Astrocyte (in vitro differentiated cells and primary cell): Measurements from ENCODE around the gene DSG3. TPM values are rescaled to one million over a fixed set of nuclear protein-coding genes. Genes with fewer than 3 reads are reported as not detected.

Experiments used
- DNase-seq: peaks from one replicate; pipeline ENCODE4 v3.0.0-alpha.2; 2010; ENCODE audit warnings: low read depth
- FAIRE-seq: peaks from 2 replicates; lab custom pipeline; 2011; peaks lifted over from hg19 to GRCh38; lab: Jason Lieb, UNC
- H2AFZ ChIP-seq: 2 replicates; pipeline ENCODE4 v1.6.0; 2012; ENCODE audit warnings: low read depth, low read length, inconsistent platforms
- H3K27ac ChIP-seq: 2 replicates; pipeline ENCODE4 v1.5.1; 2011; ENCODE audit warnings: low read depth, low read length, inconsistent platforms
- H3K27me3 ChIP-seq: 2 replicates; pipeline ENCODE4 v1.6.0; 2011; ENCODE audit warnings: low read length, inconsistent platforms; ENCODE audit not compliant: insufficient read depth
- H3K36me3 ChIP-seq: 2 replicates; pipeline ENCODE4 v1.5.1; 2011; ENCODE audit warnings: low read length, inconsistent platforms; ENCODE audit not compliant: insufficient read depth
- H3K4me1 ChIP-seq: 2 replicates; pipeline ENCODE4 v1.5.1; 2011; ENCODE audit warnings: low read length, inconsistent platforms; ENCODE audit not compliant: insufficient read depth
- H3K4me2 ChIP-seq: 2 replicates; pipeline ENCODE4 v1.6.0; 2012; ENCODE audit warnings: low read length, inconsistent platforms
- H3K4me3 ChIP-seq: 2 replicates; pipeline ENCODE4 v1.5.1; 2011; ENCODE audit warnings: low read depth, mild to moderate bottlenecking, low read length, inconsistent platforms; ENCODE audit not compliant: insufficient read depth
- H3K79me2 ChIP-seq: 2 replicates; pipeline ENCODE4 v1.6.0; 2012; ENCODE audit warnings: mild to moderate bottlenecking, low read length, inconsistent platforms; ENCODE audit not compliant: insufficient read depth
- H3K9ac ChIP-seq: 2 replicates; pipeline ENCODE4 v1.6.0; 2012; ENCODE audit warnings: mild to moderate bottlenecking, low read length, inconsistent platforms
- H3K9me3 ChIP-seq: 2 replicates; pipeline ENCODE4 v1.5.1; 2012; ENCODE audit warnings: low read depth, mild to moderate bottlenecking, low read length, inconsistent platforms; ENCODE audit not compliant: insufficient read depth
- H4K20me1 ChIP-seq: 2 replicates; pipeline ENCODE4 v1.6.0; 2012; ENCODE audit warnings: low read length, inconsistent platforms; ENCODE audit not compliant: insufficient read depth
- H3K27ac Mint-ChIP-seq: one replicate; pipeline ENCODE4 v1.8.0; 2021; ENCODE audit warnings: mild to moderate bottlenecking, mixed read lengths; ENCODE audit not compliant: unreplicated experiment
- H3K27me3 Mint-ChIP-seq: one replicate; pipeline ENCODE4 v1.8.0; 2021; ENCODE audit warnings: low read depth, mixed read lengths; ENCODE audit not compliant: unreplicated experiment
- H3K36me3 Mint-ChIP-seq: one replicate; pipeline ENCODE4 v1.8.0; 2021; ENCODE audit warnings: low read depth, mixed read lengths; ENCODE audit not compliant: unreplicated experiment
- H3K4me1 Mint-ChIP-seq: one replicate; pipeline ENCODE4 v1.8.0; 2021; ENCODE audit warnings: low read depth, mixed read lengths; ENCODE audit not compliant: unreplicated experiment
- H3K4me3 Mint-ChIP-seq: one replicate; pipeline ENCODE4 v1.8.0; 2021; ENCODE audit warnings: mild to moderate bottlenecking, moderate library complexity, mixed read lengths; ENCODE audit not compliant: unreplicated experiment
- H3K9me3 Mint-ChIP-seq: one replicate; pipeline ENCODE4 v1.8.0; 2021; ENCODE audit warnings: mild to moderate bottlenecking, mixed read lengths; ENCODE audit not compliant: unreplicated experiment
- CTCF ChIP-seq: IDR thresholded peaks from 2 replicates; pipeline ENCODE4 v1.5.1; 2011; ENCODE audit warnings: low read depth, mild to moderate bottlenecking, inconsistent platforms, low read length, moderate library complexity; ENCODE audit not compliant: insufficient read depth
- EZH2 ChIP-seq: IDR thresholded peaks from 2 replicates; pipeline ENCODE4 v1.6.1; 2012; ENCODE audit warnings: mild to moderate bottlenecking, low read length, inconsistent platforms; ENCODE audit not compliant: insufficient read depth
- total RNA-seq: library from RNA; stranded (reverse); gene quantifications from 2 replicates; pipeline ENCODE4 v1.2.1, GENCODE V29; 2021

The DSG3 gene
- total RNA-seq, 1 donor from 2014 or later = 0.64 TPM

DNA sequence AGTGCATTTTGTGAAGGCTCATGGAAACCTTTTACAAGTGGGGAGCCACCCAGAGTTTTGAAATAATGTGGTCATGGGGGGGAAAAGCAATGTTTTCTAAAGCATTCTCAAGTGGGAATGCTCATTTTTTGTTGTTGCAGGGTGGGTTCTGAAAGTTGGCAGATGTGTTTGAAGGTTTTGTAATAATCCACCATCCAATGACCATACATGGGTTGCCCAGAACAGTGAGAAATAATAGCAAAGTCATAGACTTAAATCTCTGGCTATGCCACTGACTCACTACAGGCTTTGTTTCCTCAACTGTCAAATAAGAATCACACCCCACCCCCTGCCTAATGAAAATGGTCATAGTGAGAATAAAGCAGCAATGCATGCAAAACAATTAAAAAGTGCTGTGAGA, 2.9 kb downstream of the DSG3 start:
- FAIRE-seq = no peak

DNA sequence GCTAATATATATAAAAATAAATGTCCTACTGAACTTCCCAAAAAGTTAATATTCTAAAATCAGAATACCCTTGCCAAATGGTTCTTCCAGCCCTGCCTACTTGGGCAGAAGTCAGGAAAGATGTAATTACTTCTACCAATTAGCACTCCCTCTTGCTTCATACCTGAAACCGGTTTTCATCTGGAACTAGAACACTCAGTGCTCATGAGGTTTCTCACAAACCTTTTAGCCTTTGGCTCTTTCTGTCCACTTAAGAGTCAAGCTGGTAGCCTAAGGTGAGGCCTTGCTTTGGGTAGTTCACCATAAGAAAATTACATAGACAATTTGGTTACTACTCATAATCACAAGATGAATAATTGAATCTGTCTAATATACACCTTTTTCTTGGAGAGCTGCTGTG, 4.1 kb downstream of the DSG3 start:
- Histone ChIP-seq H3K4me2 (no peak overlapping the region), H2AFZ (no peak overlapping the region), H3K4me1 (peaks cover 4% of the 10 kb centered on the region), H3K9me3 (no peaks in the 10 kb centered on the region), H3K27me3 (no peaks in the 10 kb centered on the region), H3K36me3 (no peaks in the 10 kb centered on the region), H4K20me1 (no peaks in the 10 kb centered on the region), H3K4me3 (no peak overlapping the region), H3K79me2 (no peaks in the 10 kb centered on the region), H3K9ac (no peak overlapping the region), H3K27ac (no peak overlapping the region)
- TF ChIP-seq EZH2 = no peak
- FAIRE-seq (no peak), DNase-seq (no peak)
- H3K27ac Mint-ChIP-seq = no peak overlapping the region
- H3K36me3 Mint-ChIP-seq = no peaks in the 10 kb centered on the region
- H3K9me3 Mint-ChIP-seq = no peaks in the 10 kb centered on the region
- H3K4me3 Mint-ChIP-seq = no peak overlapping the region
- peaks cover 18% of the 10 kb centered on the region for H3K4me1 Mint-ChIP-seq
- H3K27me3 Mint-ChIP-seq = no peaks in the 10 kb centered on the region

More for the DNA sequence above, 2.9 kb downstream of the DSG3 start:
- DNase-seq = peak; percentile 31
- Histone ChIP-seq H2AFZ (no peak overlapping the region), H3K27me3 (no peaks in the 10 kb centered on the region), H3K4me3 (no peak overlapping the region), H3K4me2 (no peak overlapping the region), H3K9ac (no peak overlapping the region), H3K79me2 (no peaks in the 10 kb centered on the region), H3K4me1 (peaks cover 4% of the 10 kb centered on the region), H3K9me3 (no peaks in the 10 kb centered on the region), H3K27ac (no peak overlapping the region), H4K20me1 (no peaks in the 10 kb centered on the region), H3K36me3 (no peaks in the 10 kb centered on the region)
- Mint-ChIP-seq H3K36me3 (no peaks in the 10 kb centered on the region), H3K27me3 (no peaks in the 10 kb centered on the region), H3K27ac (peak overlapping the region; percentile 0), H3K4me1 (peaks cover 18% of the 10 kb centered on the region), H3K4me3 (no peak overlapping the region), H3K9me3 (no peaks in the 10 kb centered on the region)
- TF ChIP-seq EZH2 = no peak
- no peak for TF ChIP-seq CTCF

DNA sequence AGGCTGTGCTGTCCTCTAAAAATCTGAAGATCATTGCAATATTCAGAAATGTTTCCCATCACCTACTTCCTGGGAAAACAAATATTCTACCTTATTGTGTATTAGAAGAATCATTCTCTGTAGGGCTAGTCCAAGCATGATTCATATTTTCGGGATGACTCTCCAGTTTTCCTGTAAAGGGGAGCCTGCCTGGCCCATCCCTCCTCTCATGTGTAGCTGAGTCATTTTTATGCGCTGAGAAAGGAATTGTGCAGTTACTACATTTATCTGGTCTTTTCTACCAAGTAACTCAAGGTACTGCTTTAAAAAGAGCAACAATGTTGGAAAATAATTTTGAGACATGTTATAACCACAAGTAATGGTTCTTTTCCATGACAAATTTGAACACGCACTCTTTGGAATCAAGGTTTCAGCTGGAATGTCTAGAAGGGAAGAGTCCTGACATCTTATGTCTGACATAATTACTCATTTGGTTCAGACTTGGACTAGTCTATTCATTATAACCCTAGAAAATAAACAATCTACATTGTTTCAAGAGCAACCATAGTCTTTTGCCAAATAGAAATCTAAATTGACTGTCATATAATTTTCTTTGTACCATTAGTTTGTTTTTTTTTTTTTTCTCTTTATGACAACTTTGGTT, 6.6 kb downstream of the DSG3 start:
- no peaks in the 10 kb centered on the region for H3K27me3 Mint-ChIP-seq
- Histone ChIP-seq H4K20me1 (no peaks in the 10 kb centered on the region), H3K27me3 (no peaks in the 10 kb centered on the region), H3K36me3 (no peaks in the 10 kb centered on the region), H3K9me3 (no peaks in the 10 kb centered on the region), H3K9ac (peak overlapping the region; percentile 44), H3K4me3 (no peak overlapping the region), H3K27ac (peak overlapping the region; percentile 78), H3K79me2 (no peaks in the 10 kb centered on the region), H3K4me1 (peaks cover 4% of the 10 kb centered on the region), H3K4me2 (peak overlapping the region; percentile 76), H2AFZ (peak overlapping the region; percentile 20)
- no peaks in the 10 kb centered on the region for H3K9me3 Mint-ChIP-seq
- FAIRE-seq (no peak), DNase-seq (peak; percentile 96)
- H3K4me3 Mint-ChIP-seq = no peak overlapping the region
- peaks cover 18% of the 10 kb centered on the region for H3K4me1 Mint-ChIP-seq
- no peak for TF ChIP-seq EZH2
- TF ChIP-seq CTCF = no peak
- H3K36me3 Mint-ChIP-seq = no peaks in the 10 kb centered on the region
- H3K27ac Mint-ChIP-seq = peak overlapping the region; percentile 60
